ENCODE measurements around the gene LIMS2. TPM values are rescaled to one million over a fixed set of nuclear protein-coding genes. Genes with fewer than 3 reads are reported as not detected.

Gene LIMS2
- total RNA-seq, 6 experiments from 2014 or later, result 6.6 to 37.7 (median 19.5) TPM

DNA sequence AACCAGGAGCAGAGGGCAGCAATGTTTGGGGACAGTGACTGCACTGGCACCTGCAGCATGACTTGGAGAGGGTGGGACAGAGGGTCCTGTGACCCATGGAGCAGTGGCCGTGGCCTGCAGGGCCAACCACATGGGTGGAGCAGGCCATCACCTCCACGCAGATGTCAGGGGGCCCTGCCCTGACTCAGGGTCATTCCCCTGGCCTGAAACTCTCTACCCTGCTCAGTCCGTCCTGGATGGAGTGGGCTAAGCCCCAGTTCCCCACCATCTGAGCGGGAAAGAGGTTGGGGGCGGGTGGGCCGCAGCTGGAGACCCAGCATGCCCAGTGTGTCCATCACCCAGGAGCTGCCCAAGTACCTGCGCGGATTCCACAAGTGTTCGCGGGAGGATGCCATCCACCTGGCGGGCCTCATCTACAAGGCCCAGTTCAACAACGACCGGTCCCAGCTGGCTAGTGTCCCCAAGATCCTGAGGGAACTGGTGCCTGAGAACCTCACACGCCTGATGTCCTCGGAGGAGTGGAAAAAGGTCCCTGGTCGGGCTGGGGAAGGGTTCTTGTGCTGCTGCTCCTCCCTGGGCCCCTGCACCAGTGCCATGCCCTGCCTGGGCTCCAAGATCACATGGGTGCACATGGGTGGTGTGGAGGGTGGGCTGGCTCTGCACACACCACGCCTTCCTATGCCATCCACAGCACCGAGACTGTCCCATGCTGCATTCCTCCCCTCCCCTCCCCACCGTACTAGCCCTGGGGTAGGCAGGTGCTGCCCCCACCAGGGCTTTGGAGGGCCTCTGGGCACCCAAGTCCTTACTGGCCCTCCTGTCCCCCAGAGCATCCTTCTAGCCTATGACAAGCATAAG is 39.7 kb downstream of the LIMS2 start:
- DNase-seq (peak in 1 of 3 donors; percentile 18), ATAC-seq (no peak)
- H3K27me3 ChIP-seq, result no peaks in the 10 kb centered on the region
- WGBS (ENCODE audit: insufficient coverage, low coverage, low lambda C conversion rate, missing lambda C conversion rate), result 60% methylated on average over 1 of the region's 19 CpGs
- peaks cover 0 to 2% (median under 1%) of the 10 kb centered on the region in 4 donors for H3K4me1 ChIP-seq
- H3K36me3 ChIP-seq, result no peaks in the 10 kb centered on the region
- intact Hi-C loops (cut with DNase I), result no loop called here
- no peak overlapping the region for H3K4me3 ChIP-seq
- no peaks in the 10 kb centered on the region for H3K9me3 ChIP-seq
- H3K27ac ChIP-seq, result no peak overlapping the region
- TF ChIP-seq, protein P1, sequence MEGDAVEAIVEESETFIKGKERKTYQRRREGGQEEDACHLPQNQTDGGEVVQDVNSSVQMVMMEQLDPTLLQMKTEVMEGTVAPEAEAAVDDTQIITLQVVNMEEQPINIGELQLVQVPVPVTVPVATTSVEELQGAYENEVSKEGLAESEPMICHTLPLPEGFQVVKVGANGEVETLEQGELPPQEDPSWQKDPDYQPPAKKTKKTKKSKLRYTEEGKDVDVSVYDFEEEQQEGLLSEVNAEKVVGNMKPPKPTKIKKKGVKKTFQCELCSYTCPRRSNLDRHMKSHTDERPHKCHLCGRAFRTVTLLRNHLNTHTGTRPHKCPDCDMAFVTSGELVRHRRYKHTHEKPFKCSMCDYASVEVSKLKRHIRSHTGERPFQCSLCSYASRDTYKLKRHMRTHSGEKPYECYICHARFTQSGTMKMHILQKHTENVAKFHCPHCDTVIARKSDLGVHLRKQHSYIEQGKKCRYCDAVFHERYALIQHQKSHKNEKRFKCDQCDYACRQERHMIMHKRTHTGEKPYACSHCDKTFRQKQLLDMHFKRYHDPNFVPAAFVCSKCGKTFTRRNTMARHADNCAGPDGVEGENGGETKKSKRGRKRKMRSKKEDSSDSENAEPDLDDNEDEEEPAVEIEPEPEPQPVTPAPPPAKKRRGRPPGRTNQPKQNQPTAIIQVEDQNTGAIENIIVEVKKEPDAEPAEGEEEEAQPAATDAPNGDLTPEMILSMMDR (IDR thresholded peaks at IDR 0.05), result no peak
- no peak for TF ChIP-seq POLR2A (IDR thresholded peaks at IDR 0.05)

DNA sequence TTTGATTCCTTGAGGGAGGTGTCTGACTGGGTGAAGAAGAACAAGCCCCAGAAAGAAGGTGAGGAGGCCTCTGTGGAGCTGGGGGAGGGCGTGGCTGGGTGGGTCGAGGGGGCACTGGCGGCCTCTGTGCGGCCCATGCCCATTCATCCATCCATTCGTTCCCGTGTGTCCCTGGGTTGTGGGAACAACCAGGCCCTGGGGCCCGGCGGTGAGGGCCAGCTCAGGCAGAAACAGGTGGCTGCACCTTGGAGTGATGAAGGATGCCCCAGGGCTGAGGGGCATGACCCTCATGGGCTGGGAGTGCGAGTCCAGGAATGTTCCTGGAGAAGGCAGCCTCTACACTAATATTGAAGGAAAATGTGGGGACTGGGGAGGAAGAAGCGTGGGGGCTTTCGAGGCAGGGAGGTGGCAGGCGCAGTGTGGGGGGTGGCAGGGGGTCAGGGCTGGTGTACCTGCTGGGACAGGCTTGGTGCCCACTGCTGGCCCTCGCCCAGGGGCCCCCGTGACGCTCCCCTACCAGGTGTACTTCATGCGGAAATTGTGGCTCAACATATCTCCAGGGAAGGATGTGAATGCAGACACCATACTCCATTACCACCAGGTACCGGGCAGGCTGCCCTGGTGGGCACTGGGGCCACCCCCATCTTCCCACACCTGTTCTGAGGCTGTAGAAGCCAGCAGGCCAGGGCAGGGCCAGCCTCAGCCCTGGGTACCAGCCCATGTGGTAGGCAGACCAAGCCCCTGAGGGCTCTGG is 40.5 kb downstream of the LIMS2 start:
- intact Hi-C loops (cut with DNase I), result no loop called here
- H3K4me1 ChIP-seq, result no peaks in the 10 kb centered on the region
- H3K27me3 ChIP-seq, result no peaks in the 10 kb centered on the region
- H3K27ac ChIP-seq, result no peak overlapping the region
- H3K4me3 ChIP-seq, result no peak overlapping the region
- ATAC-seq (no peak), DNase-seq (peak in 1 of 3 donors; percentile 18)
- TF ChIP-seq, protein P1 (IDR thresholded peaks at IDR 0.05), result no peak
- TF ChIP-seq POLR2A (IDR thresholded peaks at IDR 0.05), result no peak
- 92% methylated on average over 2 of the region's 17 CpGs for WGBS (ENCODE audit: insufficient coverage, low coverage, low lambda C conversion rate, missing lambda C conversion rate)
- no peaks in the 10 kb centered on the region for H3K9me3 ChIP-seq
- no peaks in the 10 kb centered on the region for H3K36me3 ChIP-seq

DNA sequence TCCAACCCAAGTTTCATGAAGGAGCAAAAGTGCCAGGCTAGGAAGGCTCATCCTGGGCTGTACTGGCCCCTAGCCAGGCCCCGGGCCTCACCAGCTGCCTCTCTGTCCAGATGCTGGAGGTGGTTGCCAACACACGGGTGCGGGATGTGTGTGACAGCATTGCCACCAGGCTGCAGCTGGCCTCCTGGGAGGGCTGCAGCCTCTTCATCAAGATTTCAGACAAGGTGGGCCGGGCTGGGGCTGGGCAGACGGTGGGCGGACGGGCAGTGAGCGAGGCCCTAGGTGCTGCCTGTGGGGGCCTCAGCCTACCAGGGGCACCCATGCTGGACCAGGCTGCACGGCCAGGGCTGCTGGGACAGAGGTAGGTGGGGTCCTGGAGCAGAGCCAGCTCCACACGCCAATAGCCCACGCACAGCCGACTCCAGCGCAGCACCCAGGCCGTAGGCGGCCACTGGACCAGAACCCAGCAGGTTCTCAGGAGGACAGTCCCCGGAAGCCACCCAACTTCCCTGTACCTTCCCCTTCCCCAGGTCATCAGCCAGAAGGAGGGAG is 41.2 kb downstream of the LIMS2 start:
- peak in 1 of 3 donors; percentile 26 for DNase-seq
- TF ChIP-seq, protein P1 (IDR thresholded peaks at IDR 0.05), result no peak
- TF ChIP-seq POLR2A (IDR thresholded peaks at IDR 0.05), result no peak
- intact Hi-C loops (cut with DNase I), result no loop called here
- H3K9me3 ChIP-seq, result no peaks in the 10 kb centered on the region
- no peak overlapping the region for H3K4me3 ChIP-seq
- no peaks in the 10 kb centered on the region for H3K27me3 ChIP-seq
- H3K27ac ChIP-seq, result no peak overlapping the region
- no peak for ATAC-seq
- 73% methylated on average over 3 of the region's 16 CpGs for WGBS (ENCODE audit: insufficient coverage, low coverage, low lambda C conversion rate, missing lambda C conversion rate)
- H3K4me1 ChIP-seq, result no peaks in the 10 kb centered on the region
- H3K36me3 ChIP-seq, result no peaks in the 10 kb centered on the region

DNA sequence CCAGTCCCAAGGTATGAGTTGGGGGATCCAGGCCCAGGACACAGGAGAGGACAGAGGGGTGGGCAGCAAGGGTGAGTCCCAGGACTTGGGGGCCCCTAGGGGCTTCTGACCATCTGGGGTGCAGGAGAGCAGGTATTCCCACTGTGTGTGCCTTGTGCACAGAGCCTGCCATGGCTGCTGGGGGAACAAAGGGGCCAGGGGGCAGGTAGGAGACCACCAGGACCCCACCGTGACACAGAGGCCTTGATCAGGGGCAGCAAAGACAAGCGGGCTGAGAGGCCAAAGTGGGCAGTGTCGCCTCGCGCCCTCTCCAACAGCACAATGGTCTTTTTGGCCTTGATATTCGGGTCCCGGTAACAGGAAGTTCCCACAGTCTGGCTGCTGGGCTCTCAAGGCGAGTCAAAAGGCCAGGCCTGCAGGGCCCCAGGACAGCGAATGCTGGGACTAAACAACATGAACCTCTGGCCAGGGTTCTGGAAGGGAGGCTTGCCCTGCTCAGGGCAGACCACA is 41.7 kb downstream of the LIMS2 start:
- Histone ChIP-seq H3K27me3 (no peaks in the 10 kb centered on the region), H3K36me3 (no peaks in the 10 kb centered on the region), H3K27ac (no peak overlapping the region), H3K4me3 (no peak overlapping the region), H3K9me3 (no peaks in the 10 kb centered on the region), H3K4me1 (no peaks in the 10 kb centered on the region)
- intact Hi-C loops (cut with DNase I), result no loop called here
- 72% methylated on average over 8 of the region's 9 CpGs for WGBS (ENCODE audit: insufficient coverage, low coverage, low lambda C conversion rate, missing lambda C conversion rate)
- ATAC-seq (no peak), DNase-seq (no peak)
- no peak for TF ChIP-seq POLR2A (IDR thresholded peaks at IDR 0.05)
- TF ChIP-seq, protein P1 (IDR thresholded peaks at IDR 0.05), result no peak

Data from right lobe of liver (tissue), 6 donors.